Osteoblast (primary cell): ENCODE data around the gene ASB18. TPM values are rescaled to one million over a fixed set of nuclear protein-coding genes. Genes with fewer than 3 reads are reported as not detected.

Experiments used
- DNase-seq: peaks from one replicate; pipeline ENCODE4 v3.0.0; 2011; ENCODE audit warnings: low spot score, mixed read lengths; ENCODE audit not compliant: insufficient read length; ENCODE audit errors: missing footprints
- H2AFZ ChIP-seq: 2 replicates; pipeline ENCODE4 v1.6.0; 2011; ENCODE audit warnings: mild to moderate bottlenecking, low read length
- H3K27ac ChIP-seq: 2 replicates; pipeline ENCODE4 v1.5.1; 2011; ENCODE audit warnings: mild to moderate bottlenecking, low read depth, low read length, moderate library complexity
- H3K27me3 ChIP-seq: 2 replicates; pipeline ENCODE4 v1.6.0; 2012; ENCODE audit warnings: mild to moderate bottlenecking, control low read depth, inconsistent platforms, low read length, moderate library complexity; ENCODE audit not compliant: insufficient read depth
- H3K36me3 ChIP-seq: 2 replicates; pipeline ENCODE4 v1.5.1; 2011; ENCODE audit warnings: mild to moderate bottlenecking, low read length, control low read depth, moderate library complexity; ENCODE audit not compliant: insufficient read depth
- H3K4me1 ChIP-seq: 2 replicates; pipeline ENCODE4 v1.5.1; 2011; ENCODE audit warnings: mild to moderate bottlenecking, low read length, control low read depth, moderate library complexity; ENCODE audit not compliant: insufficient read depth
- H3K4me2 ChIP-seq: 2 replicates; pipeline ENCODE4 v1.6.0; 2011; ENCODE audit warnings: mild to moderate bottlenecking, low read length; ENCODE audit not compliant: insufficient read depth
- H3K4me3 ChIP-seq: fragments of 200-600 bp; sonication (generic); 3 replicates; pipeline ENCODE4 v1.5.1; 2012; ENCODE audit warnings: mild to moderate bottlenecking, low read length, inconsistent platforms; ENCODE audit not compliant: insufficient read depth
- H3K79me2 ChIP-seq: 2 replicates; pipeline ENCODE4 v1.6.0; 2012; ENCODE audit warnings: mild to moderate bottlenecking, low read length, control low read depth, inconsistent platforms; ENCODE audit not compliant: insufficient read depth
- H3K9me3 ChIP-seq: 2 replicates; pipeline ENCODE4 v1.5.1; 2011; ENCODE audit warnings: low read depth, low read length, control low read depth
- H4K20me1 ChIP-seq: 2 replicates; pipeline ENCODE4 v1.6.0; 2012; ENCODE audit warnings: mild to moderate bottlenecking, low read length, control low read depth; ENCODE audit not compliant: insufficient read depth
- CTCF ChIP-seq: IDR thresholded peaks from 2 replicates; pipeline ENCODE4 v1.5.1; 2011; ENCODE audit warnings: mild to moderate bottlenecking, low read depth, low read length, moderate library complexity; ENCODE audit errors: extremely low read depth
- total RNA-seq: library from RNA; depleted of rRNA; stranded (reverse); fragments of >200 nt; gene quantifications from 2 replicates; pipeline ENCODE4 v1.2.3, GENCODE V29; 2012

ASB18 gene
- total RNA-seq, 1 donor: not detected

DNA sequence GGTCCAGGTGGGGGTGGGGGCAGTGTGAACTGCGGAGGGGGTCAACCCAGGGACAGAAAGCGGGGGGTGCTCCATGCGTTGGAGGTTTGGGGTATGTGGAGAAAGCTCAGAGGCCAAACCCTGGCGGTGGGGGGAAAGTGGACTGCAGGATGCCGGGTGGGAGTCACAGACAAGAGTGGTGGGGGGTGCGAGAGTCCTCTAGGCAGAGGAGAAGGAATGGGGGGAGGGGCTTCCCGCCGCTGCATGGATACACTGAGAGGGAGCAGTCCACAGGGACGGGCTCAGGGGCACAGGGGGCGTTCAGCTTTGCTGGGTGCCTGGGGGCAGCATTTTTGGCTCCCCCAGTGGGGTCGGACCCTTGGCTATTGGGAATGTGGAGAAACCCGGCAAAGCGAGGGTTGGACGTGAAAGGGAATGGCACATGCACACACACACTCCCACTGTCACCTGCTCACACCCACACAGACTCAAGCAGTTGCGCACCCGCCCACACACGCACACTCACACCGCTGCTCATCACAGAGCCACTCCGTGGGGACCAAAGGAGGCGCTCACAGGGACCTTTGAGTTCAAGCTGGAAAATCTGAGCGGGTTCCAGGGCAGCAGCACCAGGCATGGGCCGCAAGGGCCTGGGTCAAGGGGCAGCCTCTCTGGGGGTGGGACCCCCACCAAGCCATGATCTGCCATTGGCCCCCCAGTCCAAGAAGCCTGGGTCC is 103.7 kb downstream of the ASB18 start:
- no peaks in the 10 kb centered on the region for H4K20me1 ChIP-seq
- no peak overlapping the region for H3K27ac ChIP-seq
- DNase-seq: peak; percentile 82
- H3K36me3 ChIP-seq: no peaks in the 10 kb centered on the region
- H3K4me2 ChIP-seq: no peak overlapping the region
- no peaks in the 10 kb centered on the region for H3K9me3 ChIP-seq
- no peak overlapping the region for H2AFZ ChIP-seq
- peaks cover 37% of the 10 kb centered on the region for H3K27me3 ChIP-seq
- no peaks in the 10 kb centered on the region for H3K4me1 ChIP-seq
- TF ChIP-seq CTCF: no peak
- H3K4me3 ChIP-seq: no peak overlapping the region
- H3K79me2 ChIP-seq: no peaks in the 10 kb centered on the region

DNA sequence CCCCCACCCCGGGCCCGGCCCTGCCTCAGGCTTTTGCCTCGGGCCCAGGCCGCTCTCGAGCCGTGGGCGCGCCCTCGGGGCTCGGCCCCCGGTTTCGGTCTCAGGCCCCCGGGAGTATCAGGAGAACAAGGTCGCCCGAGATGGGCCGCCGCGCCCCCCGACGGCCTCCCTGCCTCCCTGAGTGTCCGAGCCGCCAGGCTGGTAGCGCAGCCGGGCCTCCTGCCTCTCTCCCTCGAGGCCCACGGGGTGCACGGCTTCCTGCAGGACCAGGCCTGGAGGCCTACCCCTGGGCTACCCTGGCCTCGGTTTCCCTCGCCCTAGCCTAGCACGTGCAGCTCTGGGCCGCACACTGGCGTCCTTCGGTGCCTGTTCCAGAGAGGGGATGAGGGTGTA is 104.4 kb downstream of the ASB18 start:
- H3K27ac ChIP-seq: no peak overlapping the region
- DNase-seq: peak; percentile 76

GRCh38 chr2:236158969-236159777 is 105.0 kb downstream of the ASB18 start:
- H2AFZ ChIP-seq: no peak overlapping the region
- no peaks in the 10 kb centered on the region for H4K20me1 ChIP-seq
- H3K79me2 ChIP-seq: no peaks in the 10 kb centered on the region
- no peaks in the 10 kb centered on the region for H3K4me1 ChIP-seq
- H3K9me3 ChIP-seq: no peaks in the 10 kb centered on the region
- H3K4me2 ChIP-seq: no peak overlapping the region
- no peak overlapping the region for H3K4me3 ChIP-seq
- no peak for TF ChIP-seq CTCF
- H3K27me3 ChIP-seq: peaks cover 23% of the 10 kb centered on the region
- peak; percentile 68 for DNase-seq
- no peaks in the 10 kb centered on the region for H3K36me3 ChIP-seq
- H3K27ac ChIP-seq: no peak overlapping the region

More for the DNA sequence above, 104.4 kb downstream of the ASB18 start:
- Histone ChIP-seq H4K20me1 (no peaks in the 10 kb centered on the region), H2AFZ (no peak overlapping the region), H3K9me3 (no peaks in the 10 kb centered on the region), H3K27me3 (peaks cover 30% of the 10 kb centered on the region), H3K4me3 (no peak overlapping the region), H3K36me3 (no peaks in the 10 kb centered on the region), H3K4me1 (no peaks in the 10 kb centered on the region), H3K79me2 (no peaks in the 10 kb centered on the region), H3K4me2 (no peak overlapping the region)
- TF ChIP-seq CTCF: no peak
